GM19239 (cell line): ENCODE measurements around the gene HDAC11.
"Not testable (repeated sequence)": the region's sequence is repeated elsewhere in the genome, so short reads cannot be mapped to it uniquely, and the experiment has no call there.

Source experiments
- DNase-seq: peaks from one replicate; pipeline ENCODE4 v3.0.0; 2011; ENCODE audit warnings: low spot score; ENCODE audit not compliant: insufficient read length
- FAIRE-seq: peaks from 2 replicates; lab custom pipeline; 2011; peaks lifted over from hg19 to GRCh38; lab: Jason Lieb, UNC

HDAC11 gene, protein sequence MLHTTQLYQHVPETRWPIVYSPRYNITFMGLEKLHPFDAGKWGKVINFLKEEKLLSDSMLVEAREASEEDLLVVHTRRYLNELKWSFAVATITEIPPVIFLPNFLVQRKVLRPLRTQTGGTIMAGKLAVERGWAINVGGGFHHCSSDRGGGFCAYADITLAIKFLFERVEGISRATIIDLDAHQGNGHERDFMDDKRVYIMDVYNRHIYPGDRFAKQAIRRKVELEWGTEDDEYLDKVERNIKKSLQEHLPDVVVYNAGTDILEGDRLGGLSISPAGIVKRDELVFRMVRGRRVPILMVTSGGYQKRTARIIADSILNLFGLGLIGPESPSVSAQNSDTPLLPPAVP

DNA sequence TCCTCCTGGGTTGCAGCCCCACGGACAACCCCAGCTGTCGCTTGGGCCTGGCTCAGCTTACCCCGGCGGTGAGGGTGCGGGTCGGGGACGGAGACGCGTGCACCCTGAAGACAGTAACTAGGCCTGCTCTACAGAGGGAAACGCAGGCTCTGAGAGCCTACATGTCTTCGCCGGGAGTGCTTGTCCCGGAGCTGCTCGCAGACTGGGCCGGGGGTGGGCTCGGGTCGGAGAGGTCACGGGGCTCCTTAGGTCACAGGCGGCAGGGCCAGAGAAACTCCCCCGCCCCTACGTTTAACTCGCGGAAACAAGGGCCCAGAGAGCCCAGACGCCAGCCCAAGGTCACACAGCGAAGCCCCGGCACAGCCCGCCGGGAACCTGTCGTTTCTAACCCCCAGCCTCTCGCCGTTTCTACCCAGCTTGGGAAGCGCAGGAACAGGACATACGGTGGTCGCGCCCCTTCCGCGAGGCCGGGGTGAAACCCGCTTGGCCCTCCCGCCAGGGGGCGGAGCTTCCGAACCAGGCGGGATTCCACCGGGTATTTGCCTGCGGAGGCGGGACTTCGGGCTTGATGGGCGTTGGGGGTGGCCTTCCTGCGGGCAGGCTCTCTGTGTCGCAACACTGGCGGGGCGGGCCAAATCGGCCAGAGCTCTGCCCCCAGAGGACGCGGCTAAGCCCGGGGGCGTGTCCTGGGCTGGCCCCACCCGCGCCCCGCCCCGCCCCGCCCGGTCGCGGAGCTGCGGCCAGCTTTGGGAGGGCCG is at the start of gene HDAC11:
Gene HDAC11 (plus strand): TSS at position 725 of the 758 bp plus-strand sequence. CDS start 42 bp downstream, outside the sequence.
- DNase-seq (peak; percentile 100), FAIRE-seq (peak; percentile 94)

DNA sequence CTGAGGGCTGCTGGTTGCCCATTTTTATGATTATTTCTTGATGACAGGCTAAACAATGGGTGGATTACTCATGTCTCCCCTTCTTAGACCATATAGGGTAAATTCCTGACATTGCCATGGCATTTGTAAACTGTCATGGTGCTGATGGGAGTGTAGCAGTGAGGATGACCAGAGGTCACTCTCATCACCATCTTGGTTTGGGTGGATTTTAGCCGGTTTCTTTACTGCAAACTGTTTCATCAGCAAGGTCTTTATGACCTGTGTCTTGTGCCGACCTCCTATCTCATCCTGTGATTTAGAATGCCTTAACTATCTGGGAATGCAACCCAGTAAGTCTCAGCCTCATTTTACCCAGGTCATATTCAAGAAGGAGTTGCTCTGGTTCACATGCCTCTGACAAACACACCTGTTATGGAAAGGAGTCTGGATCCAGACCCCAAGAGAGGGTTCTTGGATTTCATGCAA is 49.7 kb upstream of the HDAC11 start:
- not testable (repeated sequence) for DNase-seq, FAIRE-seq

DNA sequence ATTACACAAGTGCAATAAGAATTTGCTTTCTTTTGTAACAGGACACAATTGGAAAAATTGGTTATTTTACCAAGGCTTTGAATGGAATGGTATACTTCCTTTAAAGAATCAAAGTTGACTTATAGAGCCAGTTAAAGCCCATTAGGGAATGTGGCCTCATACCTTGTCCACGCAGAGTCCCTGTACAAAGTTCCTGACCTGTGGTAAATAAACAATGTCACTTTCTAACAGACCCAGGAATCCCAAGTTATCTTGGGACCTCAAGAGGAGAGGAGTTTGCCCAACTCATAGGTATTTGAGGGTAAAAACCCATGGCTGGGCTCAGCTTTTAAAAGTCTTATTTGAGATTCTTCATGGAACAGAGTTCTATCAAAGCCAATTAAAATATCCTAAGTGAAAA is 48.0 kb upstream of the HDAC11 start:
- FAIRE-seq = no peak
- no peak for DNase-seq

DNA sequence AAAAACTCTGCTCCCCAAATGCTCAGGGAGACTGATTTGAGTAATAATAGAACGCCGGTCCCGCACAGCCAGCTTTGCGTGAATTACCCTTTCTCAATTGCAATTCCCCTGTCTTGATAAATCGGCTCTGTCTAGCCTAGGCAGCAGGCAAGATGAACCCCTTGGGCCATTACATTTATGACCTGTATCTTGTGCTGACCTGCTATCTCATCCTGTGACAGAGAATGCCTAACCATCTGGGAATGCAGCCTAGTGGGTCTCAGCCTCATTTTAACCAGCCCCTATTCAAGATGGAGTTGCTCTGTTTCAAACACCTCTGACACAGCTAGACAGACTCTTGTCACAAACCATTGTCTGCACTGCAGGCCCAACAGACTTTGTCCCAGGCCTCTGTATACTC is 46.2 kb upstream of the HDAC11 start:
- FAIRE-seq (no peak), DNase-seq (no peak)

DNA sequence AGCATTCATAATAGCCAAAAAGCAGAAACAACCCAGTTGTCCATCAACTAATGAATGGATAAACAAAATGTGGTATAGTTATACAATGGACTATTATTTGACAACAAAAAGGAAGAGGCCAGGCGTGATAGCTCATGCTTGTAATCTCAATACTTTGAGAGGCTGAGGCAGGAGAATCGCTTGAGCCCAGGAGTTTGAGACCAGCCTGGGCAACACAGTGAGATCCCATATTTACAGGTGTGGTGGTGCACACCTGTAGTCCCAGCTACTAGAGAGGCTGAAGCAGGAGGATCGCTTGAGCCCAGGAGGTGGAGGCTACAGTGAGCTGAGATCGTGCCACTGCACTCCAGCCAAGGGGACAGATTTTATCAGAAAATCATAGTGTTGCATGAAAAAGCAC is 43.9 kb upstream of the HDAC11 start:
- FAIRE-seq, DNase-seq: not testable (repeated sequence)

DNA sequence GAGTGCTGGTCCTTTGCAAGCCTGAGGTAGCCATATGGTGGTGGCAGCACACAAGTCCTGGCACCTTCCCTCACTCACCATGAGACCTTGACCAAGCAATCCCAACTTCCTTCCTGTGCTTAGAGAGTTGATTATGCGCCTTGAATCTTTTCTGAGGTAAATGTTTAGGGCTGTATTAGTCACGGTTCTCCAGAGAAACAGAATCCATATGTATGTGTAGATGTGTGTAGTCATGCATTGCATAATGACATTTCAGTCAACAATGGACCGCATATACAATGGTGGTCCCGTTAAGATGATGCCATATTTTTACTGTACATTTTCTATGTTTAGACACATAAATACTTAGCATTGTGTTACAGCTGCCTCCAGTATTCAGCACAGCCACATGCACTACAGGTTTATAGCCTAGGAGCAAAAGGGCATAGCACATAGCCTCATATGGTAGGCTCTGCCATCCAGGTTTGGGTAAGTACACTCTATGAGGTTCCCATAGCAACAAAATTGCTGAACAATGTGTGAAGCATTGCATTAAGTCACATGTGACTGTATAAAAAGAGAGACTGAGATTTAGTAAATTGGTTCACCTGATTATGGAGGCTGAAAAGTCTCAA is 39.8 kb upstream of the HDAC11 start:
- no peak for DNase-seq
- FAIRE-seq = no peak

DNA sequence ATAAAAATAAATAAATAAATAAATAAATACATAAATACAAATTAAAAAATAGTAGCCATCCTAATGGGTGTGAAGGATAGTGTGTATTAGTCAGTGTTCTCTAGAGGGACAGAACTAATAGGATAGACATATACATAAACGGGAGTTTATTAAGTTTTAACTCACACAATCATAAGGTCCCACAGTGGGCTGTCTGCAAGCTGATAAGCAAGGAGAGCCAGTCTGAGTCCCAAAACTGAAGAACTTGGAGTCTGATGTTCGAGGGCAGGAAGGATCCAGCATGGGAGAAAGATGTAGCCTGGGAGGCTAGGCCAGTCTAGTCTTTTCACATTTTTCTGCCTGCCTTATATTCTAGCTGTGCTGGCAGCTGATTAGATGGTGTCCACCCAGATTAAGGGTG is 37.2 kb upstream of the HDAC11 start:
- not testable (repeated sequence) for DNase-seq, FAIRE-seq

DNA sequence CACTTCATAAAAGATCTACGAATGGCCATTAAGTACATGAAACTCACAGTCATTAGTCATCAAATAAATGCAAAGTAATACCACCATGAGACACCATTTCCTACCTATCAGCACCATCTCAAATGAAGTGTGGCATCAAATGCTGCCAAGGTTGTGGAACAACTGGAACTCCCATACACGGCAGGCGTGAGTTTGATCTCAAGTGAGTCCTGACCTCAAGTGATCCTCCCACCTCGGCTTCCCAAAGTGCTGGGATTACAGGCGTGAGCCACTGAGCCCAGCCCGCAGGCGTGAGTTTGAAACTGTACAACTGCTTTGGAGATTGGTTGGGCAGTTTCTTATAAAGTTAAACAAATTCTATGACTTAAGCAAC is 28.8 kb upstream of the HDAC11 start:
- no peak for DNase-seq
- no peak for FAIRE-seq

DNA sequence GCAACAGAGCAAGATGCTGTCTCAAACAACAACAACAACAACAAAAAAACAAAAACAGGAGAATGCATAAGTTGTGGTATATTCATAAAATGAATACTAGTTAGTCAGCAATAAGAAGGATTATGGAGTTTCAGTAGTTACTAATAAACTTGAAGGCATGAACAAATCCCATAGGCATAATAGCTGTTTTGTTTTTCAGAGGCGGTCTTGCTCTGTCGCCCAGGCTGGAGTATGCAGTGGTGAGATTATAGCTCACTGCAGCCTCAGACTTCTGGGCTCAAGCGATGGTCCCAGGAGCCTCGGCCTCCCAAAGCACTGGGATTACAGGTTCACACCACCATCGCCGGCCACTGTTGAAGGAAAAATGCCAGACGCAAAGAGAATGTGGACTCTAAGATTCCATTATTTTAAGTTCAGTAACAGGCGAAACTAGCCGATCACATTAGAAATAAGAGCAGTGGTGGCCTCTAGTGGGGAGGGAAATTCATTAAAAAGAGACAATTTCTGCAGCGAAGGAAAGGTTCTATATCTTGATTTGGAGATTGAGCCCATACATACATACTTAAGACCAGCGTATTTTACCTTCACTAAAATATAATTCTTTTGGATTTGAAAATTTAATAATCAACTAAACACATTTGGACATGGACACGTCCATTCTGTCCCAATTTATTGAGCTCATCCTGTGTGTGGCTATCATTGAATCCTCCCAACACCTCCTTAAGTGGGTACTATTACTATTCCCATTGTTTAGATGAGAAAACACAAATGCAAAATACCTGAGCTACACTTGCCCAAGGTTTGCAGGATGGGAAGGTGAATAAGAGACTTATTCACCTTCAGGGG is 27.4 kb upstream of the HDAC11 start:
- DNase-seq = peak; percentile 27
- FAIRE-seq = peak; percentile 73

DNA sequence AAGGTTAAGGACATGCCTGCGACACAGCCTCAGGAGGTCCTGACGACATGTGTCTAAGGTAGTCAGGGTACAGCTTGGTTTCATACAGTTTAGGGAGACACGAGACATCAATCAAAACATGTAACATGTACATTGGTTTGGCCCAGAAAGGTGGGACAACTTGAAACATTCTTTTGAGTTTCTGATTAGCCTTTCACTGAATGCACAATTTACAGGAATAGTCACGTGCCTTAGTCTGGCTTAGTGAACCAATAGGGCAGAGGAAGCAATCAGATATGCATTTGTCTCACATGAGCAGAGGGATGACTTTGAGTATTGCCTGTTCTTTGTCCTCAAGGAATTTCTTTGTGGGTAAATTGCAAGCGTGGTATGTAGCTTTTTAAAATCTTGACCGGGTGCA is 24.5 kb upstream of the HDAC11 start:
- no peak for FAIRE-seq
- DNase-seq = no peak

DNA sequence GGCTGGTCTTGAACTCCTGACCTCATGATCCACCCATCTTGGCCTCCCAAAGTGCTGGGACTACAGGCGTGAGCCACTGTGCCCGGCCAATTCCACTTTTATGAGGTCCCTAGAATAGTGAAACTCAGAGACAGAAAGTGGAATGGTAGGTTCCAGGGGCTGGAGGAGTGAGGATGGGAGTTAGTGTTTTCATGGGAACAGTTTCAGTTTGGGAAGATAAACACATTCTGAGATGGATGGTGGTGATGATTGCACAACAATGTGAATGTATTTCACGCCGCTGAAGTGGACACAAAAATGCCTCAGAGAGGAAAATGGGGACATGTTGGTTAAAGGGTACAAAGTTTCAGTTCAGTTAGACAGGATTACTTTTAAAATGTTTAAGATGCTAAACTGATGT is 22.5 kb upstream of the HDAC11 start:
- FAIRE-seq (no peak), DNase-seq (no peak)

DNA sequence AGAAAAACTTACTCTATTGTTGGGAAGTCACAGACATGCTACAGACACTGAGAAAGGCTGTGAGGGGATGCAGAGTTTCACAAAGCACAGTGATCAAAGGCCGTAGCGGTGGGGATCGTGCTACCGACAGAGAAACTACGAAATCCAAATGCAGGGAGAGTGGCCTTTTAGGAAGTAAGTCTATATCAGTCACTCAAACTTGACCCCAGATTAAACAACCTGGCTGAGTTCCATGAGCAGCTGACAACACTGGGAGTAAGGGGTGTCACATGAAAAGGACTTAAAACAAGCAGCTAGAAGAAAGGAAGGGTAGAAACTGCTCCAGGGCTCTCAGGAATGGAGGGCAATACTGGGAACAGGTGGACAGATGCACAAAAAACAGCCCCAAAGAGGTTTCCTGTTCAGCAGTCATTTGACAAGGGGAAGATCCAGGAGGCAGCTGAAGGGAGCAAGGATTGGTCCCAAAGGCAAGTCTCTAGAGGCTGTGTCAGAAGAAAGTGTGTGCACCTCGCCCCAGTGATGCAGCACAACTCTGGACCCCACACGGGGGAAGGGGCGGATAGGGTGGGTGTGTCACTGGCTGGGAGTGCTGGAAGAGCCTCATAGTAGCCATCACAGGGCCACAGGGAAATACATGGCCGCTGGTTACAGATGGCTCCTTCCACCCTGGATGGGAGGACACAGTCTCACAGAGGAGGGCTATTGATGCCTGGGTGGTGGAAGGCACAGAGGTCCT is 20.3 kb upstream of the HDAC11 start:
- DNase-seq = no peak
- no peak for FAIRE-seq

DNA sequence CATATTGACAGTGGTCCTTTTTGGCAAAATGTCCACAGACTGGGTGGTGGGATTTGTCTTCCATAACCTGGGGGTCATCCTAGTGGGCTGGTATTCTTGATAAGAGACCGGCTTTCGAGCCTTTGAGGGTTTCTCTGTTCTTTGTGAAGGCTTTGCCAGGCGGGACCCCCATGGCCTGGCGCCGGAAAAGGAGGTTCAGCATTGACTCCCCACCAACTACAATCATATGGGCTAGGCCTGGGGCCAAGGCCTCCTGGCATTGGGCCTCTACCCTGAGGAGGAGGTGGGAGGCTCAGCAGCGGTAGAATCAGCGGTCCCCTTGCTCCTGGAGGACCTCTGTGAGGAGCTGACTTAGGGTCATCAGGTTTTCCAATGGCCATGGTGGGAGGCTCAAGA is 19.8 kb upstream of the HDAC11 start:
- DNase-seq (no peak), FAIRE-seq (no peak)

DNA sequence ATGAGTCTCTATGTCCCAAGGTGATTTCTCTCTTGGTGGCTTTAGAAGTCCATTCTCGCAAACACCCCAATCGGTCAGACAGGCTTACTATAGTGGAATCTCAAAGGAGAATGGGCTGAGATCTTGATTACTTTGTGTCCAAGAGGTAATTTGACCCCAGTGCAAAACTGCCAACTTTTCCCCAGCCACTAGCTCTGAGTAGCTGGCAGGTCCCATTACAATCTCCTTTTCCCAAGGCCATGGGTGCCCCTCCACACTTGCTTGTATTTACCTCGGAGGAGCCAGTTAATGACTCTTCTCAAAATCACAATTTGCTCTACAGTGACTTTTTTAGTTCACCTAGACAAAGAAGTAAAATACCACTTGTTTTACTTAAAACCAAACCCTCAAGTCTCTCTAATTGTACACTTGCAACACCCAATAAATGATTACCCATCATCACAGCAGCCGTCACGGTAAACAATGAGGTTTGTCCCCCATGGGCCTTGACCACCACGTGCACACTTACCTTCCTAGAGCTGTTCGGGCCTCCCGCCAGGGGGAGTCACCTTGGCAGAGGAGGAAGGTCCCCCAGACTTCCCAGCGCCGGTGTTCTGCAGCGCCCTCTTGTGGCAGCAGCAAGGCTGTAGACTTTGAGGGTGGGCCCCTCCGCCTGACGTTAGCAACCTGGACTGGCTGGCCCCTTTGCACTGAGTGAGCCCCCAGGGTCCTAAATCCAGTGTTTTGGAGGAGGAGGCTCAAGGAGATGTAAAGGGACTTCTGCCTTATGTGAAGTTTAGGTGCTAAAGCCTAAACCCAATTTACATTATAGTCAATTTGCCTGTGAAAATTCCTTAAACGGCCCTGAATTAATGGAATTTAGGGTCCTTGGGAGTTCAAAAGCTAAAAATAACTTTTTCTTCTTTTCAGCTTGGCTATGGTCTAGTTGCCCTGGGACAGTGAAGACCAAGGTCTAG is 18.7 kb upstream of the HDAC11 start:
- DNase-seq = peak; percentile 48

DNA sequence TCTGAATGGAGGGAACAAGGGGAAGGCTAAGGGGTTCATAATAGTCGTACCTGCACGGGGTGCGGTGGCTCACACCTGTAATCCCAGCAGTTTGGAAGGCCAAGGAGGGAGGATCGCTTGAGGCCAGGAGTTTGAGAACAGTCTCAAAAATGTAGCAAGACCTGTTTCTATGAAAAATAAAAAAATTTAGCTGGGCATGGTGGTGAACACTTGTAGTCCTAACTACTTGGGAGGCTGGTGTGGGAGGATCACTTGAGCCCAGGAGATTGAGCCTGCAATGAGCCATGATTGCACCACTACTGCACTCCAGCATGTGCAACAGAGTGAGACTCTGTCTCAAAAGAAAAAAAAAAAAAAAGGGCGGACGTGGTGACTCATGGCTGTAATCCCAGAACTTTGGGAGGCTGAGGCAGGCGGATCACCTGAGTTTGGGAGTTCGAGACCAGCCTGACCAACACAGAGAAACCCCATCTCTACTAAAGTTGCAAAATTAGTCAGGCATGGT is 17.9 kb upstream of the HDAC11 start:
- no peak for DNase-seq
- no peak for FAIRE-seq

More for the DNA sequence above, 18.7 kb upstream of the HDAC11 start:
- no peak for FAIRE-seq

DNA sequence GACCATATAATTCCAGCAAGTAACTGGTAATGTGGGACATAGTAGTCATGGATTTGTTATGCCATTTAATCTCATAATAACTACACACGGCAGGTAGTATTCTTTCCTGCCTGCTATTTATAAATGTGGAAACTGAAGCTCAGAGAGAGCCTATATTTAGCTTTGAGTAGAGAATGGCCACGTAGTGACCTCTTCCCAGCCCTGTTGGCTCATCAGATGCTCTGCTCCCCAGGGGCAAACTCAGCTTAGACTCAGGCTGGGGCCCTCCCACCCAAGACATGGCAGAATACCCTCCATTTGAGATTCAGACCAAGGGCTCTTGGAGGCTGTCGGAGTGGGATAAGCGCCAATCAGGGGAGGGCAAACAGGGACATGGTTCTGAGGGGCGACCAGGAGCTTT is 17.3 kb upstream of the HDAC11 start:
- FAIRE-seq (no peak), DNase-seq (no peak)

DNA sequence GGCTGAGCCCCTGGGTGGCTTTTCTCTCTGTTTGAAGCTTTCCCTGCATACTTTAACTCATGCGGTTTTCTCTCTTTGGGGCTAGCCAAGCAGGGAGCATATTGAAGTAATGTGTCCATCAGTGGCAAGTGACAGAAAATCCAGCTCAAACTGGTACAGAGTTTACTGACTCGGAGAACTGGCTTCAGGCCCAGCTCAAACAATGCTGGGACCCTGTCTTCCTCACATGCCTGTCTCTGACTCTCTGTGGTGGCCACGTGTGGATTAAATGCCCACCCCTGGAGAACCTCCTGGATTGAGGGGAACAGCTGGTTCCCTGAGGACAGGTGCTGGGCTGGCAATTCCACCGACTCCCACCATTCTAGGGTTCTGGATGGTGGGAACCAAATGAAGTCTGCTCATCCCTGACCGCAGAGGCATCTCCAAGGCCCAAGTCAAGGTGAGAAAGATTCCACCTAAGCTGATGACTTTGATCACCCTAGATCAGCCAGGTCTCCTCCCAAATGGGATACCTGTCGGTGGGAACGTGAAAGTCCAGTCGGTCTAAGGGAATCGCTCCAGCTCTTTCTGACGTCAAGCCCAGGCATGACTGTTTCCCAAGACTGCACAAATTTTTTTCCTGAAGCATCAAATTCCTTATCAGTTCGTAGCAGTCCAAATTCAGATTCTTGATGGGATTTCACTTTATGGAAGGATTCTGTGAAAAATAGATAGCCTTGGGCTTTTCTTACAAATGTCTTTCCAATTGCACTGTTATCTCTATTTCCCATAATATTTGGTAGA is 16.3 kb upstream of the HDAC11 start:
- no peak for FAIRE-seq
- no peak for DNase-seq
